HG03280 (cell line): ENCODE results near the gene FOXK2.

Experiments
- ATAC-seq: cut with Tn5 transposase; IDR thresholded peaks from one replicate; pipeline ENCODE4 v1.9.1; 2021; ENCODE audit warnings: mild to moderate bottlenecking, moderate library complexity; ENCODE audit not compliant: unreplicated experiment

Gene FOXK2

GRCh38 chr17:82602487-82602886 lies 83.0 kb downstream of the FOXK2 start:
- ATAC-seq: no peak

GRCh38 chr17:82602986-82603710 lies 83.6 kb downstream of the FOXK2 start:
- no peak for ATAC-seq

- no peak for ATAC-seq
These were observed 84.5 kb downstream of the FOXK2 start for GRCh38 chr17:82603981-82604448.

GRCh38 chr17:82604532-82604931 lies 85.0 kb downstream of the FOXK2 start:
- ATAC-seq: no peak

- ATAC-seq: no peak
These were observed 86.5 kb downstream of the FOXK2 start for GRCh38 chr17:82605939-82606600.

GRCh38 chr17:82608816-82609215 lies 89.3 kb downstream of the FOXK2 start:
- ATAC-seq: no peak

GRCh38 chr17:82609655-82610054 lies 90.1 kb downstream of the FOXK2 start:
- no peak for ATAC-seq

GRCh38 chr17:82611140-82612058 lies 91.9 kb downstream of the FOXK2 start:
- ATAC-seq: no peak

GRCh38 chr17:82613283-82614094 lies 94.0 kb downstream of the FOXK2 start:
- no peak for ATAC-seq

GRCh38 chr17:82614095-82614631 lies 94.6 kb downstream of the FOXK2 start:
- ATAC-seq: no peak

GRCh38 chr17:82615084-82616020 lies 95.8 kb downstream of the FOXK2 start:
- ATAC-seq: no peak

GRCh38 chr17:82616021-82616711 lies 96.6 kb downstream of the FOXK2 start:
- no peak for ATAC-seq

GRCh38 chr17:82619211-82619610 lies 99.7 kb downstream of the FOXK2 start:
- no peak for ATAC-seq

GRCh38 chr17:82619641-82620040 lies 100.1 kb downstream of the FOXK2 start:
- no peak for ATAC-seq

- ATAC-seq: no peak
These were observed 104.2 kb downstream of the FOXK2 start for GRCh38 chr17:82623707-82624106.

GRCh38 chr17:82627405-82627804 lies 107.9 kb downstream of the FOXK2 start:
- no peak for ATAC-seq

GRCh38 chr17:82629748-82630147 lies 110.2 kb downstream of the FOXK2 start:
- ATAC-seq: no peak

- no peak for ATAC-seq
These were observed 110.7 kb downstream of the FOXK2 start for GRCh38 chr17:82630212-82630611.

- ATAC-seq: no peak
These were observed 112.0 kb downstream of the FOXK2 start for GRCh38 chr17:82631544-82631943.
